Measurements from ENCODE around the gene OR6A2.

The OR6A2 gene

GRCh38 chr11:6745018-6745417, 54.5 kb downstream of the OR6A2 start:
- Mint-ChIP-seq H3K27me3 (no peaks in the 10 kb centered on the region), H3K4me1 (peaks cover 27 to 31% of the 10 kb centered on the region in 2 donors), H3K4me3 (no peak overlapping the region), H3K27ac (no peak overlapping the region), H3K9me3 (no peaks in the 10 kb centered on the region), H3K36me3 (peaks cover 4 to 12% of the 10 kb centered on the region in 2 donors)
- DNase-seq = no peak
- ATAC-seq (replicated peaks) = no peak

GRCh38 chr11:6742260-6742659, 57.2 kb downstream of the OR6A2 start:
- peaks cover 7 to 21% of the 10 kb centered on the region in 2 donors for H3K36me3 Mint-ChIP-seq
- H3K4me3 Mint-ChIP-seq = peak overlapping the region in 1 of 2 donors; percentile 74
- DNase-seq (no peak), ATAC-seq (replicated peaks) (no peak)
- no peaks in the 10 kb centered on the region for H3K9me3 Mint-ChIP-seq
- H3K27ac Mint-ChIP-seq = peak overlapping the region; percentile 79
- no peaks in the 10 kb centered on the region for H3K27me3 Mint-ChIP-seq
- H3K4me1 Mint-ChIP-seq = peaks cover 41 to 51% of the 10 kb centered on the region in 2 donors
